GM21423 (cell line): ENCODE measurements around the gene CATSPERZ.
"Not testable (repeated sequence)": the region's sequence is repeated elsewhere in the genome, so short reads cannot be mapped to it uniquely, and the experiment has no call there.

Experiments
- ATAC-seq: cut with Tn5 transposase; IDR thresholded peaks from one replicate; pipeline ENCODE4 v1.9.1; 2021; ENCODE audit warnings: mild to moderate bottlenecking, moderate library complexity; ENCODE audit not compliant: unreplicated experiment

The CATSPERZ gene

GRCh38 chr11:64316672-64317324 is 16.6 kb downstream of the CATSPERZ start:
- no peak for ATAC-seq

GRCh38 chr11:64317325-64317960 is 17.3 kb downstream of the CATSPERZ start, which contains the start of gene TRMT112:
Gene TRMT112, minus strand, starts transcription at chr11:64317559. Its CDS starts 33 bp downstream, at chr11:64317526.
- peak; percentile 64 for ATAC-seq

- ATAC-seq, result peak; percentile 68
Observed at GRCh38 chr11:64317961-64318765, 18.0 kb downstream of the CATSPERZ start, which contains the start of gene PRDX5. Gene PRDX5, plus strand, starts transcription at chr11:64318121. Its CDS starts 95 bp downstream, at chr11:64318216.

- ATAC-seq, result no peak
Observed at GRCh38 chr11:64318766-64319761, 18.9 kb downstream of the CATSPERZ start.

GRCh38 chr11:64320556-64320955 is 20.4 kb downstream of the CATSPERZ start:
- ATAC-seq, result no peak

- ATAC-seq, result no peak
Observed at GRCh38 chr11:64321026-64321425, 20.9 kb downstream of the CATSPERZ start.

- no peak for ATAC-seq
Observed at GRCh38 chr11:64321533-64321932, 21.4 kb downstream of the CATSPERZ start.

GRCh38 chr11:64322925-64323260 is 22.7 kb downstream of the CATSPERZ start:
- no peak for ATAC-seq

- ATAC-seq, result no peak
Observed at GRCh38 chr11:64323373-64323772, 23.2 kb downstream of the CATSPERZ start.

GRCh38 chr11:64323984-64324383 is 23.8 kb downstream of the CATSPERZ start:
- ATAC-seq, result not testable (repeated sequence)

- ATAC-seq, result no peak
Observed at GRCh38 chr11:64324692-64325469, 24.7 kb downstream of the CATSPERZ start.

GRCh38 chr11:64327375-64327774 is 27.2 kb downstream of the CATSPERZ start:
- no peak for ATAC-seq

- no peak for ATAC-seq
Observed at GRCh38 chr11:64327993-64328392, 27.8 kb downstream of the CATSPERZ start.

- no peak for ATAC-seq
Observed at GRCh38 chr11:64330888-64331287, 30.7 kb downstream of the CATSPERZ start.

- ATAC-seq, result peak; percentile 41
Observed at GRCh38 chr11:64331569-64332371, 31.6 kb downstream of the CATSPERZ start.

- ATAC-seq, result no peak
Observed at GRCh38 chr11:64333556-64333955, 33.4 kb downstream of the CATSPERZ start.

- ATAC-seq, result peak; percentile 76
Observed at GRCh38 chr11:64334764-64335735, 34.9 kb downstream of the CATSPERZ start.
